ENCODE data around the gene TRIO. TPM values are rescaled to one million over a fixed set of nuclear protein-coding genes. Genes with fewer than 3 reads are reported as not detected.

The TRIO gene
- total RNA-seq, 4 donors from 2014 or later: 186 to 388 (median 285) TPM

- H3K27me3 ChIP-seq: no peaks in the 10 kb centered on the region
- intact Hi-C loops (cut with DNase I; ENCODE audit: low total_unique reads): no loop called here
- no peaks in the 10 kb centered on the region for H3K36me3 ChIP-seq
- no peaks in the 10 kb centered on the region for H3K9me3 ChIP-seq
- in situ Hi-C loops (cut with MboI; ENCODE audit: low pct_ligation_motif_present in 1 of 4, low pct_unique_long_range_greater_than_20kb in 1 of 4, low sequenced_read_pairs in 3 of 4): loop anchor here in 1 of 4 donors (25.0 kb wide), 1 partner anchor 145 kb away; no protein-coding TSS in a partner anchor
- H3K4me1 ChIP-seq: peaks cover 21 to 44% (median 31%) of the 10 kb centered on the region in 4 donors
- 73 to 84% methylated on average over 3 to 11 of the region's 11 CpGs for WGBS, 2 donors (ENCODE audit: low coverage in 1 of 2)
- TF ChIP-seq POLR2AphosphoS5 (IDR thresholded peaks at IDR 0.05) (no peak), POLR2A (IDR thresholded peaks at IDR 0.05) (no peak), CTCF (IDR thresholded peaks at IDR 0.05) (no peak), EP300 (IDR thresholded peaks at IDR 0.05; ENCODE audit: low read depth) (no peak)
- H3K4me3 ChIP-seq: no peak overlapping the region
- no peak overlapping the region for H3K27ac ChIP-seq
- DNase-seq: no peak
Measured at GRCh38 chr5:14256756-14257393, 113.7 kb downstream of the TRIO start.

- 55% methylated on average over 7 of the region's 7 CpGs; no CpG with 5 or more reads in 1 of the 2 donors for WGBS, 2 donors (ENCODE audit: low coverage in 1 of 2)
- TF ChIP-seq EP300 (IDR thresholded peaks at IDR 0.05; ENCODE audit: low read depth): no peak
- TF ChIP-seq POLR2AphosphoS5 (IDR thresholded peaks at IDR 0.05): no peak
- H3K4me3 ChIP-seq: no peak overlapping the region
- no peak for DNase-seq
- no peaks in the 10 kb centered on the region for H3K9me3 ChIP-seq
- H3K4me1 ChIP-seq: peaks cover 21 to 36% (median 27%) of the 10 kb centered on the region in 4 donors
- in situ Hi-C loops (cut with MboI; ENCODE audit: low pct_ligation_motif_present in 1 of 4, low pct_unique_long_range_greater_than_20kb in 1 of 4, low sequenced_read_pairs in 3 of 4): loop anchor here in 1 of 4 donors (25.0 kb wide), 1 partner anchor 146 kb away; no protein-coding TSS in a partner anchor
- H3K27me3 ChIP-seq: no peaks in the 10 kb centered on the region
- H3K27ac ChIP-seq: peak overlapping the region in 2 of 4 donors; percentile 18 to 32
- H3K36me3 ChIP-seq: no peaks in the 10 kb centered on the region
- intact Hi-C loops (cut with DNase I; ENCODE audit: low total_unique reads): no loop called here
Measured at GRCh38 chr5:14257995-14258403, 114.9 kb downstream of the TRIO start.

GRCh38 chr5:14258840-14259239 is 115.7 kb downstream of the TRIO start:
- intact Hi-C loops (cut with DNase I; ENCODE audit: low total_unique reads): no loop called here
- no peak for DNase-seq
- TF ChIP-seq POLR2A (IDR thresholded peaks at IDR 0.05): no peak
- TF ChIP-seq CTCF (IDR thresholded peaks at IDR 0.05): no peak
- no peak for TF ChIP-seq POLR2AphosphoS5 (IDR thresholded peaks at IDR 0.05)
- TF ChIP-seq EP300 (IDR thresholded peaks at IDR 0.05; ENCODE audit: low read depth): no peak
- Histone ChIP-seq H3K4me1 (peaks cover 21 to 37% (median 28%) of the 10 kb centered on the region in 4 donors), H3K36me3 (no peaks in the 10 kb centered on the region), H3K27ac (peak overlapping the region in 2 of 4 donors; percentile 32 to 45), H3K4me3 (no peak overlapping the region), H3K9me3 (no peaks in the 10 kb centered on the region), H3K27me3 (no peaks in the 10 kb centered on the region)
- in situ Hi-C loops (cut with MboI; ENCODE audit: low pct_ligation_motif_present in 1 of 4, low pct_unique_long_range_greater_than_20kb in 1 of 4, low sequenced_read_pairs in 3 of 4): loop anchor here in 1 of 4 donors (25.0 kb wide), 1 partner anchor 147 kb away; no protein-coding TSS in a partner anchor
- WGBS, 2 donors (ENCODE audit: low coverage in 1 of 2): 45 to 54% methylated on average over 5 to 11 of the region's 11 CpGs

- Histone ChIP-seq H3K27ac (no peak overlapping the region), H3K4me3 (no peak overlapping the region), H3K36me3 (no peaks in the 10 kb centered on the region), H3K9me3 (no peaks in the 10 kb centered on the region), H3K4me1 (peaks cover 21 to 49% (median 34%) of the 10 kb centered on the region in 4 donors), H3K27me3 (no peaks in the 10 kb centered on the region)
- no peak for DNase-seq
- intact Hi-C loops (cut with DNase I; ENCODE audit: low total_unique reads) (no loop called here), in situ Hi-C loops (cut with MboI; ENCODE audit: low pct_ligation_motif_present in 1 of 4, low pct_unique_long_range_greater_than_20kb in 1 of 4, low sequenced_read_pairs in 3 of 4) (loop anchor here in 3 of 4 donors (10.0 to 25.0 kb wide), 3 partner anchors 116 to 156 kb away; partner anchors contain the start of gene TRIO (in 2 of the 3))
- WGBS, 2 donors (ENCODE audit: low coverage in 1 of 2): 63 to 73% methylated on average over 1 to 2 of the region's 2 CpGs
- TF ChIP-seq POLR2AphosphoS5 (IDR thresholded peaks at IDR 0.05): no peak
- TF ChIP-seq CTCF (IDR thresholded peaks at IDR 0.05): no peak
- TF ChIP-seq POLR2A (IDR thresholded peaks at IDR 0.05): no peak
- no peak for TF ChIP-seq EP300 (IDR thresholded peaks at IDR 0.05; ENCODE audit: low read depth)
Measured at GRCh38 chr5:14260637-14261036, 117.5 kb downstream of the TRIO start.

Measured in transverse colon (tissue), 4 donors.